Ectodermal cell (in vitro differentiated cells): ENCODE data around the gene ARPC5.

ENCODE experiments used
- H3K27ac ChIP-seq: 2 replicates; pipeline ENCODE4 v1.7.0; 2013; ENCODE audit warnings: mild to moderate bottlenecking, low read depth, low read length; ENCODE audit not compliant: insufficient read depth, poor library complexity, severe bottlenecking
- H3K27me3 ChIP-seq: 2 replicates; pipeline ENCODE4 v1.7.0; 2013; ENCODE audit warnings: mild to moderate bottlenecking, low read length; ENCODE audit not compliant: insufficient read depth, control insufficient read depth, poor library complexity, severe bottlenecking
- H3K36me3 ChIP-seq: one replicate; pipeline ENCODE4 v1.7.0; 2013; ENCODE audit warnings: low read length; ENCODE audit not compliant: control insufficient read depth, insufficient read depth
- H3K4me1 ChIP-seq: one replicate; pipeline ENCODE4 v1.7.0; 2013; ENCODE audit warnings: low read length; ENCODE audit not compliant: control insufficient read depth, insufficient read depth
- H3K4me3 ChIP-seq: 2 replicates; pipeline ENCODE4 v1.7.0; 2013; ENCODE audit warnings: low read depth, low read length, control low read depth; ENCODE audit not compliant: insufficient read depth
- H3K9me3 ChIP-seq: 2 replicates; pipeline ENCODE4 v1.7.0; 2013; ENCODE audit warnings: mild to moderate bottlenecking, low read length, moderate library complexity; ENCODE audit not compliant: control insufficient read depth
- WGBS, 2 experiments: methylation state at CpG; one replicate each; pipeline ENCODE4 v1.1.7; 2013; ENCODE audit warnings: missing lambda C conversion rate in 2 of 2; 5-methylcytosine and 5-hydroxymethylcytosine counted together

Gene ARPC5

DNA sequence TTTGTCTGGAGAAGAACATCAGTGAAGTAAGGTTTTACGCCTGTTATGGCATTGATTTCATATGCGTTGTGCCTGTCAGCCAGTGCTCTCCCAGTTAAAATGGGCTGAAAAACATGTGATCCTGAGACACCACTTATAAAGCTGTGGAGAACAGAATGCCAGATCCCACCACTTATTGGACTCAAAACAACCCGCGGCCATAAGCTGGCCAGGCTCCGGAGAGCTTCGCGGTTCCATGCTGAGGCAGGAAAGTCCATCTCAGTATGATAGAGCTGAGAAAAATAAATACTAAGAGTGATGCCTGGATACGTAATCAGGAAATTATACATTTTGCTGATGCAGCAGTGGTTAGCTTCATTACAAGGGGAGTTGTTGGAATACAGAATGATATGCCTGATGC lies 12.5 kb upstream of the ARPC5 start:
- no peak overlapping the region for H3K27ac ChIP-seq
- WGBS, 2 experiments: 93 to 98% methylated on average over 8 of the region's 8 CpGs
- H3K4me1 ChIP-seq: no peaks in the 10 kb centered on the region
- H3K9me3 ChIP-seq: no peaks in the 10 kb centered on the region
- no peak overlapping the region for H3K4me3 ChIP-seq
- no peaks in the 10 kb centered on the region for H3K36me3 ChIP-seq
- no peaks in the 10 kb centered on the region for H3K27me3 ChIP-seq

GRCh38 chr1:183646776-183647175 lies 11.2 kb upstream of the ARPC5 start:
- no peak overlapping the region for H3K4me3 ChIP-seq
- no peak overlapping the region for H3K27ac ChIP-seq

DNA sequence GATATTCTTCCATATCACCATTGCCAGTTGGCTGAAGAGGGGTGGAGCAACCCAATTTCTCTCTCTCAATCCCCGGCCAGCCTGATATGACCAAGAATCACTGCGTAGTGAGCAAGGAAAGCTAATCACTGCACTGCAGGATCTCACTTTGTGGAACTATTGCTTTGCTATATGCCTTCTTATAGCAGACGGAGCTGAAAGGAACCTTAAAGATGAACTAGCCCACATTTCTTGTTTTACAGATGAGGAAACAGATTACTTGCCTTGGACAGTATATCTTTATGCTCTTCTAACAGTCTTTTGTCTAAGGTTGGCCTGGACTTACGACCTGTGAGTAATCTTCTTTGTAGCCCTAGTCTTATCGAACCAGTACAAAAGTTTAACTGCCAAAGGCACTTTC lies 9.9 kb upstream of the ARPC5 start:
- no peak overlapping the region for H3K27ac ChIP-seq
- no peaks in the 10 kb centered on the region for H3K4me1 ChIP-seq
- H3K36me3 ChIP-seq: no peaks in the 10 kb centered on the region
- H3K9me3 ChIP-seq: no peaks in the 10 kb centered on the region
- 91% methylated on average over 5 of the region's 5 CpGs for WGBS, 2 experiments
- no peak overlapping the region for H3K4me3 ChIP-seq
- H3K27me3 ChIP-seq: no peaks in the 10 kb centered on the region

More at GRCh38 chr1:183646776-183647175, 11.2 kb upstream of the ARPC5 start:
- no peaks in the 10 kb centered on the region for H3K27me3 ChIP-seq
- H3K9me3 ChIP-seq: no peaks in the 10 kb centered on the region
- H3K36me3 ChIP-seq: no peaks in the 10 kb centered on the region
- no peaks in the 10 kb centered on the region for H3K4me1 ChIP-seq

DNA sequence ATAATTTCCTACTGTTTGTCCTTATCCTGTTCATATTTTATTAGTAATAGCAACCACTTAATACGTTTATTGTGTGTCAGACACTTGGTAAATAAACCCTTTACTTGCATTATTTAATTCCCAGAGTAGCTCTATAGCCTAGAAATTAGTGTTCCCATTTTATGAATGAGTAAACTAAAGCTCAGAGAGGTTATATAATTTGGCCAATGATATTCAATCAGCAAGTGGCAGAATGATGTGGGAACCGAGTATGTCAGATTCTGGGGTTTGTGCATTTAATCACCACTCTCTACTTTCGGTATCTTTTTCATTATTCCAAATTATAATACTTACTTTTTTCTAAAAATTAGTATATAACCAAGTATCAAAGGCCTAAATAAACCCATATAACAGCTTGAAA lies 6.6 kb upstream of the ARPC5 start:
- WGBS, 2 experiments: 96% methylated on average over 3 of the region's 3 CpGs; no CpG with 5 or more reads in 1 of the 2 experiments
- no peaks in the 10 kb centered on the region for H3K4me1 ChIP-seq
- peaks cover 7% of the 10 kb centered on the region for H3K27me3 ChIP-seq
- no peak overlapping the region for H3K27ac ChIP-seq
- no peaks in the 10 kb centered on the region for H3K9me3 ChIP-seq
- no peaks in the 10 kb centered on the region for H3K36me3 ChIP-seq
- H3K4me3 ChIP-seq: no peak overlapping the region

DNA sequence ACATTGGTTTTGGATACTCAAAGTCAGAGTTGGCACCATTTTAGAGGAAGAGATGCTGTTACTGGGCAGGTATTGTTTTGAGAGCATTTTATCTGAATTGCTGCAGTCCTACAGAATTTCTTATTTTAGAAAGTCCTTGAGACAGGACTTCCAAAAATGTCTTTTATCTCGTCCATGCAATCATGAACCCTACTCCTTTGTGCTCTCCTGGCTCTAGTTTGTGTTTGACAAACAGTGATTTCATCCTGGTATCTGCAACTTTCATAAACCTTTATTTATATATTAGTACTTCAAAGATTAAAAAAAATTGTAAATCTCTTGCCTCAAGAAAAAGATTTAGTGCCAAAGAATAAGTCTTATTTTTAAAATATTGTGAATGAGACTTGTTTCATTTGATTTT lies 4.6 kb upstream of the ARPC5 start:
- whole genome bisulfite sequencing, 2 experiments: 72 to 81% methylated on average over 1 of the region's 1 CpG
- peaks cover 16% of the 10 kb centered on the region for H3K27me3 ChIP-seq
- no peak overlapping the region for H3K27ac ChIP-seq
- H3K4me1 ChIP-seq: no peaks in the 10 kb centered on the region
- no peak overlapping the region for H3K4me3 ChIP-seq
- H3K9me3 ChIP-seq: no peaks in the 10 kb centered on the region
- H3K36me3 ChIP-seq: no peaks in the 10 kb centered on the region

DNA sequence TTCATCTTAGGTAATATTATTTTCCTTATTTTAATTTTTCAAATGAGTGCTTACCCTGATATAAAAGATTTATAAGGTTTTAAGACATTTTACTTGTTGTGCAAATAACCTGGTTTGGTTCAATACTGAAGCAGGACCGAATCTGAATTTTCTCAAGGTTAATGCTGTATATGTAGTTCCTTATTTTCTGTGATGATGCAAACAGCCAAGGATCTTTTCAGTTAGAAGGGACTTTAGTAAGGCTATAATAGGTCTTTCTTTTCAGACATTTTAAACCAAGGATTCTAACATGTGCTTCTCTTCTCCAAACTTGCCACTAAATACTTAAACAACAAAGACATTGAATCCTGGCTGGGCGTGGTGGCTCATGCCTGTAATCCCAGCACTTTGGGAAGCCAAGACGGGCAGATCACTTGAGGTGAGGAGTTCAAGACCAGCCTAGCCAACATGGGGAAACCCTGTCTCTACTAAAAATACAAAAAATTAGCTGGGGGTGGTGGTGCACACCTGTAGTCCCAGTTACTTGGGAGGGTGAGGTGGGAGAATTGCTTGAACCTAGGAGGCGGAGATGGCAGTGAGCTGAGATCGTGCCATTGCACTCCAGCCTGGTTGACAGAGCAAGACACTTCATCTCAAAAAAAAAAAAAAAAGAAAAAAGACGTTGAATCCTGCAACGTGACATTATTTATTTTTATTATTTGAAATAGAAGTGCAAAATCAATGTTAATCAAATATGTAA lies 3.2 kb upstream of the ARPC5 start:
- Histone ChIP-seq H3K36me3 (no peaks in the 10 kb centered on the region), H3K27ac (no peak overlapping the region), H3K9me3 (no peaks in the 10 kb centered on the region), H3K27me3 (peaks cover 16% of the 10 kb centered on the region), H3K4me3 (no peak overlapping the region), H3K4me1 (no peaks in the 10 kb centered on the region)
- WGBS, 2 experiments: 91 to 92% methylated on average over 5 of the region's 7 CpGs

GRCh38 chr1:183636783-183637182 lies 1.2 kb upstream of the ARPC5 start:
- WGBS, 2 experiments: 79 to 84% methylated on average over 4 to 5 of the region's 5 CpGs

DNA sequence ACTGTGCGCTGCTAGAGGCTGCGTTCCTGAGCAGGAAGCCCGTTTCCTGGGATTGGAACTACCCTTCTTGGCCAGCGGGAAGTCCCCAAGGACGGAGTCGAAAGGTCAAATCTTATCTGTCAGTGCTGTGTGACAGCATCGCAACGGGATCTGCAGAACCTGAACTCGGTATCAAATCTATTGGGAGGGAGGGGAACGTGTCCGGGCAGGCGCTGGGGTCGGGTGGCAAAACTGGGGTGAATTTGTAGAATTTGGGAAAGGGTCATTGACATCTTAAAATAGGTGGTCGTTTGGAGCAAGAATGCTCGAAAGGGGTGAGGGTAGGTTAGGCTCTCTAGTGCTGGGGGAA lies 725 bp upstream of the ARPC5 start:
- H3K9me3 ChIP-seq: no peaks in the 10 kb centered on the region
- H3K4me3 ChIP-seq: peak overlapping the region; percentile 89
- H3K27me3 ChIP-seq: peaks cover 16% of the 10 kb centered on the region
- no peak overlapping the region for H3K27ac ChIP-seq
- no peaks in the 10 kb centered on the region for H3K36me3 ChIP-seq
- H3K4me1 ChIP-seq: peaks cover 16% of the 10 kb centered on the region
- WGBS, 2 experiments: 6 to 7% methylated on average over 15 of the region's 15 CpGs

More at GRCh38 chr1:183636783-183637182, 1.2 kb upstream of the ARPC5 start:
- peaks cover 16% of the 10 kb centered on the region for H3K27me3 ChIP-seq
- no peak overlapping the region for H3K4me3 ChIP-seq
- H3K36me3 ChIP-seq: no peaks in the 10 kb centered on the region
- H3K9me3 ChIP-seq: no peaks in the 10 kb centered on the region
- peaks cover 12% of the 10 kb centered on the region for H3K4me1 ChIP-seq
- H3K27ac ChIP-seq: no peak overlapping the region

- Histone ChIP-seq H3K4me1 (peaks cover 17% of the 10 kb centered on the region), H3K9me3 (no peaks in the 10 kb centered on the region), H3K36me3 (peaks cover 9% of the 10 kb centered on the region), H3K27me3 (peaks cover 16% of the 10 kb centered on the region), H3K27ac (peak overlapping the region; percentile 68), H3K4me3 (peak overlapping the region; percentile 89)
- 0 to 1% methylated on average over 42 of the region's 42 CpGs for WGBS, 2 experiments
Measured at GRCh38 chr1:183635099-183635605, 431 bp downstream of the ARPC5 start.

DNA sequence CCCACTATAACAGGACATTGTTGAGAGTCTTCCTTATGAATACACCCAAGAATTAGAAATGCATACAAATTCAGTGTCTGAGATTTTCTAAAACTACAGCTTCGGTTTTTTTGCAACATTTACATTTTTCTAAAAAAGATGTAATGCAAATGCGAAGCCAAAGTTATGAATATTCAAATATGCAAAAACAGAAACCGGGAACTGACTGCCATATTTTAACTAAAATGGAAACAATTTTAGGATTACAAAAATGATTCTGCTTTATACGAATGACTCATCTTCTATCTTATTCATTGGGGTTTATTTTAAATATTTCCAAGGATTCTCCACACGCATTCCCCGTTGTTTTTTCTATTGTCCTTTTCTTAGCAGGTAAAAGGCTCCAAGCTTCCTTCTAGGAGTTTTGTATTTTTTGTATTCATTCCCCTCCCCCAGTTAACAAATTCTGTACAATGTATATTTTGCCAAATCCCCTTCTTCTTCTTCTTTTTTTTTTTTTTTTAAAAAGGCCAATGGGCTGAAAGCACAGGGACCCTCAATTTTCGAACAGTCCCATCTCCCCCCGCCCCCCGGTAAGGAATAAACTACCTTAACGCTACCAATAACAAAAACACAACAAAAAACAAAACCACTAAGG lies 1.0 kb downstream of the ARPC5 start:
- peak overlapping the region; percentile 89 for H3K4me3 ChIP-seq
- WGBS, 2 experiments: 0 to 2% methylated on average over 5 to 10 of the region's 10 CpGs
- peaks cover 17% of the 10 kb centered on the region for H3K4me1 ChIP-seq
- peaks cover 9% of the 10 kb centered on the region for H3K36me3 ChIP-seq
- peak overlapping the region; percentile 68 for H3K27ac ChIP-seq
- no peaks in the 10 kb centered on the region for H3K9me3 ChIP-seq
- H3K27me3 ChIP-seq: peaks cover 16% of the 10 kb centered on the region
